CD4-positive, alpha-beta T cell (primary cell): Measurements from ENCODE around the gene SMIM5. TPM values are rescaled to one million over a fixed set of nuclear protein-coding genes. Genes with fewer than 3 reads are reported as not detected.

ENCODE experiments used
- ATAC-seq: fragments of 200-7000 bp; cut with Tn5 transposase; one replicate; pipeline ENCODE4 v1.10.0; 2022; ENCODE audit warnings: mild to moderate bottlenecking; ENCODE audit not compliant: poor library complexity
- CTCF ChIA-PET: fragments of 350-600 bp; sonication (Branson Sonifier 250); formaldehyde crosslinking; loops from one replicate; lab custom pipeline; 2021; ENCODE audit warnings: antibody characterized with exemption, inconsistent platforms; lab: Charles Lee
- POLR2A ChIA-PET: fragments of 350-600 bp; sonication (Branson Sonifier 250); formaldehyde crosslinking; loops from one replicate; lab custom pipeline; 2021; ENCODE audit warnings: antibody characterized with exemption, inconsistent platforms; lab: Charles Lee
- DNase-seq, 14 experiments: peaks; one replicate each; pipeline ENCODE4 v3.0.0-alpha.2; 2013 to 2020; ENCODE audit warnings: mixed read lengths in 2 of 14
- H3K27ac ChIP-seq, 2 donors: one replicate each; pipeline versions ENCODE4 v1.5.1 to v1.7.0; 2013; ENCODE audit warnings: low read length in 2 of 2, low read depth in 1 of 2, mild to moderate bottlenecking in 1 of 2
- H3K27me3 ChIP-seq, 2 experiments: 1 replicate in 1 of 2; 2 replicates in 1 of 2; pipeline versions ENCODE4 v1.6.1 to v1.7.0; 2013; ENCODE audit warnings: low read length in 2 of 2, control low read depth in 1 of 2, mild to moderate bottlenecking in 1 of 2, moderate library complexity in 1 of 2; ENCODE audit not compliant: insufficient read depth in 2 of 2, control insufficient read depth in 1 of 2
- H3K36me3 ChIP-seq: one replicate; pipeline ENCODE4 v1.6.1; 2013; ENCODE audit warnings: low read length, control low read depth; ENCODE audit not compliant: insufficient read depth
- H3K4me1 ChIP-seq: one replicate; pipeline ENCODE4 v1.6.1; 2013; ENCODE audit warnings: low read length, control low read depth; ENCODE audit not compliant: insufficient read depth
- H3K4me3 ChIP-seq: one replicate; pipeline ENCODE4 v1.5.1; 2013; ENCODE audit warnings: mild to moderate bottlenecking, low read length, moderate library complexity
- H3K9me3 ChIP-seq, 2 experiments: 1 replicate in 1 of 2; 2 replicates in 1 of 2; pipeline versions ENCODE4 v1.6.1 to v1.7.0; 2013; ENCODE audit warnings: low read length in 2 of 2, mild to moderate bottlenecking in 2 of 2, control low read depth in 1 of 2, moderate library complexity in 1 of 2; ENCODE audit not compliant: control insufficient read depth in 1 of 2, insufficient read depth in 1 of 2
- H3K27ac Mint-ChIP-seq: one replicate; pipeline ENCODE4 v1.8.0; 2020; ENCODE audit warnings: mixed read lengths
- H3K27me3 Mint-ChIP-seq: one replicate; pipeline ENCODE4 v1.8.0; 2021; ENCODE audit warnings: mixed read lengths
- H3K36me3 Mint-ChIP-seq: one replicate; pipeline ENCODE4 v1.8.0; 2021; ENCODE audit warnings: low read depth, mixed read lengths
- H3K4me1 Mint-ChIP-seq: one replicate; pipeline ENCODE4 v1.8.0; 2021; ENCODE audit warnings: low read depth, mixed read lengths
- H3K4me3 Mint-ChIP-seq: one replicate; pipeline ENCODE4 v1.8.0; 2020; ENCODE audit warnings: mild to moderate bottlenecking, mixed read lengths
- H3K9me3 Mint-ChIP-seq: one replicate; pipeline ENCODE4 v1.8.0; 2020; ENCODE audit warnings: mixed read lengths
- CTCF ChIP-seq: fragments of 200-600 bp; IDR thresholded peaks from one replicate; pipeline ENCODE4 v1.8.0; 2022; ENCODE audit warnings: antibody characterized with exemption, mild to moderate bottlenecking
- intact Hi-C, 2 experiments: fragments of 100-400 bp; cut with DNase I in 1 of 2; cut with micrococcal nuclease in 1 of 2; formaldehyde crosslinking; loops; one replicate each; pipeline versions ENCODE4 v1.15.1 to v1.9.0; 2023 to 2025; cut with DNase I, micrococcal nuclease
- total RNA-seq, 174 experiments: library from RNA in 2 of 174; stranded (reverse) in 2 of 174; gene quantifications; one replicate each; pipeline ENCODE4 v1.2.3 and lab custom pipeline; 2021 to 2026

SMIM5 gene
- total RNA-seq, 2 experiments from 2014 or later: 0.75 to 1.3 TPM

DNA sequence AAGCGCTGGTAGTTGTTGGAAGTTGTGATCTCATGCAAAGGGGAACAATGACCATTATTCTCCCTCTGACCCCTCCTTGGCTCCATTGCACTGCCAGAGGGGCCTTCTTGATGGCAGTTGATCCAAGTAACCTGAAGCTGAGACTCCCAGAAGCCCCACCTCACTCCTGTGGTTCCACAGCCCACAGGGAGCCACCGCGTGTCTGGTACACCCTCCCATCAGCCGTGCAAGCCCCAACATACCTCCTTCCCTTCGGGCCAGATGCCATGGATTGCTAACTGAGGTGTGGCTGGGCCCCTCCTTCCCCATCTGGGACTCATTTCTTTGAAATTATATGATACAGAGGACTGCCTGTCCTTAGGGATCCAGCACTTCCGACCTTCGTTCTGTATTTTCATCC, 51.7 kb downstream of the SMIM5 start:
- intact Hi-C loops: no loop called here
- Histone ChIP-seq H3K27ac (no peak overlapping the region), H3K36me3 (peaks cover 51% of the 10 kb centered on the region), H3K27me3 (no peaks in the 10 kb centered on the region), H3K4me1 (peaks cover 27% of the 10 kb centered on the region), H3K9me3 (no peaks in the 10 kb centered on the region), H3K4me3 (no peak overlapping the region)
- Mint-ChIP-seq H3K36me3 (peaks cover 55% of the 10 kb centered on the region), H3K27me3 (no peaks in the 10 kb centered on the region), H3K27ac (peak overlapping the region; percentile 12), H3K4me1 (peaks cover 59% of the 10 kb centered on the region), H3K9me3 (no peaks in the 10 kb centered on the region), H3K4me3 (no peak overlapping the region)
- DNase-seq (no peak), ATAC-seq (no peak)
- ChIA-PET CTCF (no interaction called here), POLR2A (interaction anchor here (1.1 kb wide), 1 partner anchor 18 kb away, joined by 3 read pairs; the partner anchor contains the start of gene RECQL5)
- TF ChIP-seq CTCF: no peak

- Histone ChIP-seq H3K4me3 (no peak overlapping the region), H3K27ac (no peak overlapping the region), H3K36me3 (peaks cover 46% of the 10 kb centered on the region), H3K27me3 (no peaks in the 10 kb centered on the region), H3K4me1 (peaks cover 30% of the 10 kb centered on the region), H3K9me3 (no peaks in the 10 kb centered on the region)
- intact Hi-C loops: no loop called here
- Mint-ChIP-seq H3K4me3 (no peak overlapping the region), H3K27ac (peak overlapping the region; percentile 51), H3K4me1 (peaks cover 62% of the 10 kb centered on the region), H3K36me3 (peaks cover 53% of the 10 kb centered on the region), H3K9me3 (no peaks in the 10 kb centered on the region), H3K27me3 (no peaks in the 10 kb centered on the region)
- ChIA-PET CTCF (no interaction called here), POLR2A (no interaction called here)
- TF ChIP-seq CTCF: no peak
- DNase-seq (no peak), ATAC-seq (no peak)
These were observed 52.3 kb downstream of the SMIM5 start for GRCh38 chr17:75685499-75685898.

DNA sequence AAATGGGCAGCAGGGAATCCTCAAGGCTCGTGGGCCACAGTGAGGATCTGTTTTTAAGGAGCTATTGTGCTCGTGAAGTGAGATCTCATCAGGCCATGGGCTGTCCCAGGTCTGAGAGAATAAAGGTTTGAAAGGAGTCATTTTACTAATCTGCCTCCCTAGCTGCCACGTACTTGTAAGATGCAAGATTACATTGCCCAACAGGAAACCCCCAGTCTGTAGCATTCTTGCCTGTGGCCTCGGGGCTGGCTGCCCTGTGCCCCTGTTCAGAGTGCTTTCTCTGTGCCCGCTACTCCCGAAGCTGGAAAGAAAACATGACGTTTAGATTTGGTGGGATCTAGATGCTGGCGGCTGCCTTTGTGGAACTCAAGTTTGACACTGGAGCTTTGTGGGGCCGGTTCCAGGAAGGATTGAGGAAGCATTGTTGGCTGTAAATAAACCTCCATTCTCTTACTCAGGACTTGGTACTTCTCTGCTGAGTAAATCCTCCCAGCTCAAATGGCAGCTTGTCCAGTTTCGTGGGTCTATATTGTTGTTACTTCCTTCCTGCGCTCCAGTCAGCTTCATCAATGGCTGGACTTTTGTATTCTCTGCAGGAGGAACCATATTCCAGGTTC, 55.1 kb downstream of the SMIM5 start:
- TF ChIP-seq CTCF: no peak
- H3K4me3 Mint-ChIP-seq: no peak overlapping the region
- intact Hi-C loops: no loop called here
- ChIA-PET CTCF (interaction anchor here (2.0 to 2.8 kb wide), 3 partner anchors 14 to 65 kb away, joined by 5 to 7 read pairs (median 6); partner anchors contain the start of gene SMIM5), POLR2A (interaction anchor here (0.7 kb wide), 1 partner anchor 21 kb away, joined by 4 read pairs; the partner anchor contains the start of genes RECQL5 and SAP30BP)
- H3K4me1 Mint-ChIP-seq: peaks cover 71% of the 10 kb centered on the region
- H3K36me3 Mint-ChIP-seq: peaks cover 65% of the 10 kb centered on the region
- ATAC-seq: no peak
- Histone ChIP-seq H3K27me3 (no peaks in the 10 kb centered on the region), H3K36me3 (peaks cover 51% of the 10 kb centered on the region), H3K9me3 (no peaks in the 10 kb centered on the region), H3K4me1 (peaks cover 41% of the 10 kb centered on the region), H3K27ac (peak overlapping the region; percentile 50 to 90), H3K4me3 (no peak overlapping the region)
- peak in 2 of 14 experiments; percentile 43 to 49 for DNase-seq
- H3K27ac Mint-ChIP-seq: peak overlapping the region; percentile 93
- no peaks in the 10 kb centered on the region for H3K27me3 Mint-ChIP-seq
- H3K9me3 Mint-ChIP-seq: no peaks in the 10 kb centered on the region
